ENCODE data around the gene KCNJ1. TPM values are rescaled to one million over a fixed set of nuclear protein-coding genes. Genes with fewer than 3 reads are reported as not detected.

The KCNJ1 gene
- total RNA-seq, 4 donors from 2014 or later = not detected

GRCh38 chr11:128841461-128842072, 25.5 kb downstream of the KCNJ1 start:
- Histone ChIP-seq H3K9me3 (no peaks in the 10 kb centered on the region), H3K27ac (no peak overlapping the region), H3K4me1 (no peaks in the 10 kb centered on the region), H3K4me3 (no peak overlapping the region), H3K27me3 (no peaks in the 10 kb centered on the region), H3K36me3 (no peaks in the 10 kb centered on the region)
- DNase-seq = no peak
- no peak for TF ChIP-seq POLR2A (IDR thresholded peaks at IDR 0.05)
- TF ChIP-seq CTCF (IDR thresholded peaks at IDR 0.05) = no peak
- intact Hi-C loops (cut with DNase I; ENCODE audit: low total_unique reads) = no loop called here

GRCh38 chr11:128840783-128841182, 26.3 kb downstream of the KCNJ1 start:
- Histone ChIP-seq H3K9me3 (no peaks in the 10 kb centered on the region), H3K27me3 (no peaks in the 10 kb centered on the region), H3K36me3 (no peaks in the 10 kb centered on the region), H3K4me3 (no peak overlapping the region), H3K4me1 (no peaks in the 10 kb centered on the region), H3K27ac (no peak overlapping the region)
- intact Hi-C loops (cut with DNase I; ENCODE audit: low total_unique reads) = no loop called here
- no peak for DNase-seq
- TF ChIP-seq POLR2A (IDR thresholded peaks at IDR 0.05) (no peak), CTCF (IDR thresholded peaks at IDR 0.05) (no peak)

- no peak for DNase-seq
- intact Hi-C loops (cut with DNase I; ENCODE audit: low total_unique reads) = no loop called here
- H3K36me3 ChIP-seq = no peaks in the 10 kb centered on the region
- no peak overlapping the region for H3K27ac ChIP-seq
- H3K4me1 ChIP-seq = no peaks in the 10 kb centered on the region
- H3K9me3 ChIP-seq = no peaks in the 10 kb centered on the region
- TF ChIP-seq CTCF (IDR thresholded peaks at IDR 0.05) (no peak), POLR2A (IDR thresholded peaks at IDR 0.05) (no peak)
- H3K27me3 ChIP-seq = no peaks in the 10 kb centered on the region
- H3K4me3 ChIP-seq = no peak overlapping the region
Measured at GRCh38 chr11:128840137-128840536, 27.0 kb downstream of the KCNJ1 start.

- Histone ChIP-seq H3K4me1 (no peaks in the 10 kb centered on the region), H3K27me3 (no peaks in the 10 kb centered on the region), H3K4me3 (no peak overlapping the region), H3K36me3 (no peaks in the 10 kb centered on the region), H3K9me3 (no peaks in the 10 kb centered on the region), H3K27ac (no peak overlapping the region)
- intact Hi-C loops (cut with DNase I; ENCODE audit: low total_unique reads) = no loop called here
- DNase-seq = no peak
- TF ChIP-seq POLR2A (IDR thresholded peaks at IDR 0.05) = no peak
Measured at GRCh38 chr11:128839081-128839480, 28.0 kb downstream of the KCNJ1 start.

- intact Hi-C loops (cut with DNase I; ENCODE audit: low total_unique reads) = no loop called here
- Histone ChIP-seq H3K4me3 (no peak overlapping the region), H3K27me3 (no peaks in the 10 kb centered on the region), H3K36me3 (no peaks in the 10 kb centered on the region), H3K9me3 (no peaks in the 10 kb centered on the region), H3K4me1 (no peaks in the 10 kb centered on the region), H3K27ac (no peak overlapping the region)
- no peak for DNase-seq
- TF ChIP-seq POLR2A (IDR thresholded peaks at IDR 0.05) = no peak
- TF ChIP-seq CTCF (IDR thresholded peaks at IDR 0.05) = no peak
Measured at GRCh38 chr11:128837627-128838026, 29.5 kb downstream of the KCNJ1 start.
